GM19467 (cell line): ENCODE measurements around the gene KLHL14.
A peak's percentile ranks its signal among the peaks of the same experiment; 100 is the strongest.
"Not testable (repeated sequence)": the region's sequence is repeated elsewhere in the genome, so short reads cannot be mapped to it uniquely, and the experiment has no call there.

Experiments
- ATAC-seq: cut with Tn5 transposase; IDR thresholded peaks from one replicate; pipeline ENCODE4 v1.9.1; 2021; ENCODE audit warnings: mild to moderate bottlenecking, moderate library complexity; ENCODE audit not compliant: unreplicated experiment

The KLHL14 gene, protein sequence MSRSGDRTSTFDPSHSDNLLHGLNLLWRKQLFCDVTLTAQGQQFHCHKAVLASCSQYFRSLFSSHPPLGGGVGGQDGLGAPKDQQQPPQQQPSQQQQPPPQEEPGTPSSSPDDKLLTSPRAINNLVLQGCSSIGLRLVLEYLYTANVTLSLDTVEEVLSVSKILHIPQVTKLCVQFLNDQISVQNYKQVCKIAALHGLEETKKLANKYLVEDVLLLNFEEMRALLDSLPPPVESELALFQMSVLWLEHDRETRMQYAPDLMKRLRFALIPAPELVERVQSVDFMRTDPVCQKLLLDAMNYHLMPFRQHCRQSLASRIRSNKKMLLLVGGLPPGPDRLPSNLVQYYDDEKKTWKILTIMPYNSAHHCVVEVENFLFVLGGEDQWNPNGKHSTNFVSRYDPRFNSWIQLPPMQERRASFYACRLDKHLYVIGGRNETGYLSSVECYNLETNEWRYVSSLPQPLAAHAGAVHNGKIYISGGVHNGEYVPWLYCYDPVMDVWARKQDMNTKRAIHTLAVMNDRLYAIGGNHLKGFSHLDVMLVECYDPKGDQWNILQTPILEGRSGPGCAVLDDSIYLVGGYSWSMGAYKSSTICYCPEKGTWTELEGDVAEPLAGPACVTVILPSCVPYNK

DNA sequence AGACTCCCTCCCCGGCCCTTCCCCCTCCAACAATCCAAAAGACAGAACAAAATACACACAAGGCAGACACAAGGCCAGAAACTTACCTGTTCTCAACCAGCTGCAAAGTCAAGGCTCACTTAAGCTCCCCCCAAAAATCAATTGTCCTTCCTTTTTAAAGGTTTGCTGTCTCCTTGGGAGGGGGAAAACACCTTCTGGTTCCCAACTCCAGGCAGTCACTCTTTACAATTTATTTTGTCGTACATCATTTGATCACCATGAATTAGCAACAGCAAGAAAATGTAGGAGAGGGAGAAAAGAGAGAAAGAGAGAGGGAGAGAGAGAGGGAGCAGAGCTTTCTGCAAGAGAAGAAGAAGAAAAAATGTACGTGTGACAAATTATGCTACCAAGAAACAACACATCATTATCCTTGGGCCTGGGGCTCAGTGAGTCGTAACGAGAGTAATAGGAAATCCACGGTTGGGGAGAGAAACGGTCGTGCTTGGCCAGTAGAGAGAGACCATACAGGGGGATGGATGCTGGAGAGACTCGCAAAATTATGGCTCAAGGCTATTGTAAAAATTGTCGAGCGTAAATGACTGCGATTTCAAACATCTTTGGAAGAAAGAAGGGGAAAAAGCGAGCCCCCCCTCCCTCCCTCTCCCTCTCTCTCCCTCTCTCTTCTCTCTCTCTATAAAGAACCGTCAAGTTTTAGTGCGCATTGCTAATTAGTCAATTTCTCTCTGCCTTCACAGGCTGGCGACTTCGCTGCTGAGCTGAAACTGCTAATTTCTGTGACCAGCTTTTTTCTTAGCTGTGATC is at the start of gene KLHL14:
TSS of gene KLHL14 (minus strand) at position 443 of the 801 bp plus-strand sequence. CDS start 2,432 bp downstream, outside the sequence.
- no peak for ATAC-seq

DNA sequence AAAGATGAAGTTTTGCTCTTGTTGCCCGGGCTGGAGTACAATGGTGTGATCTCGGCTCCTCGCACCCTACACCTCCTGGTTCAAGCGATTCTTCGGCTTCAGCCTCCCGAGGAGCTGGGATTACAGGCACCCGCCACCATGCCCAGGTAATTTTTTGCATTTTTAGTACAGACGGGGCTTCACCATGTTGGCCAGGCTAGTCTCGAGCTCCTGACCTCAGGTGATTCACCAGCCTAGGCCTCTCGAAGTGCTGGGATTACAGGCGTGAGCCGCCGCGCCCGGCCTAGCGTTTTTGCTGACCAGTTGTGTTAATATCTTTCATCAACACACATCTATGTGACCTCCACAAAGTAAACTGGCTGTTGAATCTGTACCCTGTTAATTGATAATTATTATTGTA is 49.4 kb upstream of the KLHL14 start:
- ATAC-seq: no peak

DNA sequence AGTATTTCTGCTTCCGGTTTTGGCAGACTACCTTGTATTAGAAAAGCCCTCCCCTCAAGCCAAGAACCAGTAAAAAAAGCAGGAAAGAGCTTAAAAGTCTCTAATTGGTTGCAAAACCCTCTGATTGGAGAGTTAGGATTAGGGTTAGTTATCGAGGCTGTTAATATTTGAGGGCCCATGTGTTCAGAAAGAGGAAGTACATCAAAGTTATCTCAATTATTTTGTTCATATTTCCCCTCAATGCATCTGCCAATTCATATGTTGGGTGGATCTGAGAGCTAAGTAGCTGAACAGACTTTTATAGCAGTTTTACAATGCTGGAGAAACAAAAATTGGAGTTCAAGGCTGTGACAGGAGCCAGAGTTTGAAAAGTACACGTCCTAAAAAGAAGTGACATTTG is 43.1 kb upstream of the KLHL14 start:
- no peak for ATAC-seq

DNA sequence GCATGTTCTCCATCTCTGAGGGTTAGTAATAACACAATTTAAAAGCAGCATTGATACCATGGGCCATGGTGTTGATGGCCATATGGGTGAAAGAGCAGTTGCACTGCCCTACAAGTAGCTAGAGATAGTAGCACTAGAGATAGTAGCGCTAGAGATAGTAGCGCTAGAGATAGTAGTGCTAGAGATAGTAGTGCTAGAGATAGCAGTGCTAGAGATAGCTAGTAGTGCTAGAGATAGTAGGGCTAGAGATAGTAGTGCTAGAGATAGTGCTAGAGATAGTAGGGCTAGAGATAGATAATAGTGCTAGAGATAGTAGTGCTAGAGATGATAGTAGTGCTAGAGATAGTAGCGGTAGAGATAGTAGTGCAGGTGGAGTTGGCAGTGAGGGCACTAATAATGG is 39.5 kb upstream of the KLHL14 start:
- no peak for ATAC-seq

DNA sequence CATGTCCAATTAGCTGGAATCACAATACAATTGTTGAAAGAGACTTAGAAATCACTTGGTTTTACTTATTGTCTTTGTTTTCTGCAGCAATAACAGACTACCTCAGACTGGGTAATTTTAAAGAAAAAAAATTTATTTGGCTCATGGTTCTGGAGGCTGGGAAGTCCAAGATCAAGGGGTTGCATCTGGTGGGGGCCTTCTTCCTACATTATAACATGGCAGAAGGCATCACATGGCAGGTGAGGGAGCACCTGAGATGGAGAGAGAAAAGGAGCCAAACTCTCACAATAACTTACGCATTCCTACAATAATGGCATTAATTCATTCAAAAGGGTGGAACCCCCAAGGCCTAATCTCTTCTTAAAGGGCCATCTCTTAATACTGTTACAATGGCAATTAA is 37.5 kb upstream of the KLHL14 start:
- no peak for ATAC-seq

DNA sequence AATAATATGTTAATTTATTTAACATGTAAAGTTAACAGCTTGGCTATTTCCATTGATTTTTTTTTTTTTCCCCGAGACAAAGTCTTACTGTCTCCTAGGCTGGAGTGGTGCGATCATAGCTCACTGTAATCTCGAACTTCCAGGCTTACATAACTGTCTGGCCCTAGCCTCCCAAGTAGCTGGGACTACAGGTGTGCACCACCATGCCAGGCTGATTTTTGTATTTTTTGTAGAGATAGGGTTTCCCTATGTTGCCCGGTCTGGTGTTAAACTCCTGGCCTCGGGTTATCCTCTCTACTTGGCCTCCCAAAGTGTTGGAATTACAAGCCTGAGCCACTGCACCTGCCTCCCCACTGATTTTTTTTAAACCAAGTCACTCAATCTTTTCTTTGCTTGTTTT is 32.5 kb upstream of the KLHL14 start:
- no peak for ATAC-seq

DNA sequence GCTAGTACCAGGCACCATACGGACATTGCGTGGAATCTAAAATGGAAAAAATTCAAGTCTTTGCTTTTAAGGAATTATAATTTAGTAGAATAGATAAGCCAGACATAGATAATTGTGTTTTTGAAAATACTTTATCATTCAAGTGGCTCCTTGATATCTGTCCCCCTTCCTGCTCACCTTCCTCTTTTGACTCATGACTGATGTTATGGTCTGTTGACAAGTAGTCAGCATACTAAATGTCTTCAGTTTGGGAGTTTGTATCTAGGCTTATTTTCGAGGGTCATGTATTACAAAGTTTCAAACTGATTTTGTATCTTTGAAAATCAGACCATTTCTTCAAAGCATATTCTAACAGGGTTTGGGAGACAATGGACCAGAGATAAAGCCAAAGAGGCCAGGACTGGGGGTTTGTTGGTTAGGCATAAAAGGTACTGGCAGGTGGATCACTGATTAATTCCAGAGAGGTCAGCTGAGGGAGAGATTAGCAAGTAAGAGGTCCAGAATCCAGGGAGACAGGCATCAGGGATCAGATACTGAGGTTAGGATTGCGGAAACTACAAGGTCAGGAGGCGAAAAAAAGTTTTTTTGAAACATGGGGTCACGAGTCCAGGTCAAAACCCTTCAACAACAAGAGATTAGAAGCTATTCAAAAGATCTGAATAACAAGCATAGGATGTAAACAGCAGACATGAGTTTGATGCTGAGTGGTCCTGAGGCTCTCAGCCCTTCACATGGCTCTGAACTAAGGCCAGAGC is 31.5 kb upstream of the KLHL14 start:
- ATAC-seq: no peak

DNA sequence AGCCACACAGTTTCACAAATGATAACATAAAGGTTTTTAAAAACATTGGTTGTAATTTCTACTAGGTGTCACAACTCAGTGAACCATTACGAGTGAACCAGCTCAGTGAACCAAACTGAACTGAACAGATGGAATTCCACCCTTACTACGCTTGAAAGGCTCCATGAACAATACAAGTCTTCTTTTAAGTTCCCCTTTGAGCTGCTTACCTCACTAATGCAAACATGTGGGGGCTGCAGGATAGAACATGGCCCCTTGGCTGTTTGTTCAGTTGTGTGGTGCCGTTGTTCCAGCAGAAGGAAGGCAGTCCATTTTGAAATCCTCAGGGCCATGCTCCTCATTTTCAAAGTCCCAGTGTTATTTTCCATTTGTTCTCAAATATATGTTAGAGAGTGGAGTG is 30.7 kb upstream of the KLHL14 start:
- peak; percentile 87 for ATAC-seq

DNA sequence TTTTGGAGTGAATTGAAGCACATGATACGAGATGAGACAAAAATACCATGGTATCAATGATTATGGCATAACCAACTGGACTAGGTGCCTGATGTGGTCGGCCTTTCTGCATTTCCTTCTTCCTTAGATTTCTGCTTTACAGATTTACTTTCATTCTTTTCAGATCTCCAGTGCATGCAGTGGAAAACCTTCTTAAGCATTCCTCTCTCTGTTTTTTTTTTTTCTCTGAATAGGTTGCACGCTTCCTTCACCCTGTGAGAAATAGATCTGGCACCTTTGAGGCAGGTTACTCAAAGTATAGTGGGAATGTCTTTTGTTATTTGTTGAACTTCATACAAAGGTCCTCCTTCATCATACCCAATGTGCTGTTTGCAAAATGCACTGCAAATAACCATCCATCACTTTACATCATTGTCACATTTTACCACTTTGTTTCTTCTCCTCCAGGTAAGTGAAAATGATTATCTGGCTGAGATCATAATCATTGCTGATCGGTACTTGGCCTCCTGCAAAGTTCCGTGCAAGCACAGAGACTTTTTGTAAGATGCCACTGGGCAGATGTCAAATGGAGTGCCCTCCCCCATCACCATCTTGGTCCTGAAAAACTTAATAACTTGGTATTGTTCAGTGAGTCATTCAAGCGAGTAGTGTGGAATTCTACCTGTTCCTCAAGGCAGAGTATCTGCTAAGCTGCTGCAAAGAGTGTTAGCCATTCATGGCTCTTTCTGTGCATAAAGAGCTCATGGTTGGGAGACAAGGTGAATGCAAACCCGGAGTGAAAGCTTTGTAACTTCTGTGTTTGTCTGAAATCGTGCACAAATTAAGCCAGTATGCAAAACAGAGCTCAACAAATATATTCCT is 30.0 kb upstream of the KLHL14 start:
- peak; percentile 59 for ATAC-seq

DNA sequence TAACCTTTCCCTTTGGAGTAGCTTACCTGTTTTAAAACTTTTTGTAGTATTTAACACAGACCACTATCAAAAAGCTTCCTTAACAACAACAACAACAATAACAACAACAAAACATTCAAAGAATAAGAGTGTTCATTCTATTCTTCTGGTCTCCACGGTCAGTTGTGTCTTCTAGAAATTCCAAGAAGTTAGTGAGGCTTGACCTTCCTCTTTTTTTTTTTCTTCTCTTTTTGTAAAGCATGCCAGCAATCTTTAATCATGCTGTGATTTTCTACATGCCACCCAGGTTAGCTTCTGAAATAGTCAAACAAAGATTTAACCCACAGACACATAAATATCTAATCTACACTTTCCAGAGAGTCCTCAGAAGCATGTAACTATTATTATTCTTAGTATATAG is 28.4 kb upstream of the KLHL14 start:
- no peak for ATAC-seq

DNA sequence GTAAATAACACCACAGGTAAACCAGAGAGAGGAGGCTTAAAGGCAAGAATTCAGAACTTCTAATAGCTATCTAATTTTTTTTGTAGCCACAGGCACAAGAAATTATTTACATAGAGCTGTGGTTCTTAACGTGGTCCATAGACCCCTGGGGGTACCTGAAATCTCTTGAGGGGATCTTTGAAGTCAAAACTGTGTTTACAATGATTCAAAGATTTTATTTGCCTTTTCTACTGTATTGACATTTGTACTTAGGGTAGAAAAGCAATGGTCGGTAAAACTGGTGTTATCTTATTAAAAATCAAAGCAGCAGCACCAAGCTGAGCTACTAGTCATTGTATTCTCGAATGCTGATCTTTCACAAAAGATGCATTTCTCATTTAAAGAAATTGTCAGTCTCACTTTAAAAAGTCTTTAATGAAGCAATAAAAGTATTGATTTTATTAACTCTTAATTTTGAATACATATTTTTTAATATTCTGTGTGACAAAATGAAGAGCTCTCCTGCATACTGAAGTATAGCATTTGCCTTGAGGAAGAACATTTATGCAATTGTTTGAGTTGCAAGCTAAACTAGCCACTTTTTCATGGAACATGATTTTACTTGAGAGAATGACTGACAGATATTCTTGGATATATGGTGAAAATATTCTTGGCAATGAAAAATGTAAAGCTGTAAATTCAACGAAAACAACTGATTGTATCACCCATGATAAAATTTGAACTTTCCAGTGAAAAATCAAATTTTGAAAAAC is 25.6 kb upstream of the KLHL14 start:
- ATAC-seq: no peak

DNA sequence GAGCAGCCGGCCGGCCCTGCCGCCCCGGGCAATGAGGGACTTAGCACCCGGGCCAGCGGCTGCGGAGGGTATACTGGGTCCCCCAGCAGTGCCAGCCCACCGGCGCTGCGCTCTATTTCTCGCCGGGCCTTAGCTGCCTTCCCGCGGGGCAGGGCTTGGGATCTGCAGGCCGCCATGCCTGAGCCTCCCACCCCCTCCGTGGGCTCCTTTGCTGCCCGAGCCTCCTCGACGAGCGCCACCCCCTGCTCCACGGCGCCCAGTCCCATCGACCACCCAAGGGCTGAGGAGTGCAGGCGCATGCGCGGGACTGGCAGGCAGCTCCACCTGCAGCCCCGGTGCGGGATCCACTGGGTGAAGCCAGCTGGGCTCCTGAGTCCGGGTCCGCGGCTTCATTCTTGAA is 21.8 kb upstream of the KLHL14 start:
- not testable (repeated sequence) for ATAC-seq

DNA sequence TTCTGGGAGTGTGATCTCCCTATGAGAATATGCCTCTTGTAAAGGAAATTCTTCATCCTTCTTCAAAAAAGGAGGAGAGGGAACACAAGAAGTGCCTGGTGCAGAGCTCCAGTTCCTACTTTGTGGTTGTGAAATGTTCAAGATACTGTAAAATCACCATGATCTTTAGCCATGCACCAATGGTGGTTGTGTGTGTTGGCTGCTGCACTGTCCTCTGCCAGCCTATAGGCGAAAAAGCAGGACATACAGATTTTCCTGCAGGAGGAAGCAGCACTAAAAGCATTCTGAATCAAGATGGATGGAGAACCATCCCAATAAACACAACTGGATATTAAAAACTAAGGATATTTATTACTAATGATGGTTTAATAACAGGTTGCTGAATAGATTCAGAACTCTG is 6.2 kb upstream of the KLHL14 start:
- no peak for ATAC-seq

DNA sequence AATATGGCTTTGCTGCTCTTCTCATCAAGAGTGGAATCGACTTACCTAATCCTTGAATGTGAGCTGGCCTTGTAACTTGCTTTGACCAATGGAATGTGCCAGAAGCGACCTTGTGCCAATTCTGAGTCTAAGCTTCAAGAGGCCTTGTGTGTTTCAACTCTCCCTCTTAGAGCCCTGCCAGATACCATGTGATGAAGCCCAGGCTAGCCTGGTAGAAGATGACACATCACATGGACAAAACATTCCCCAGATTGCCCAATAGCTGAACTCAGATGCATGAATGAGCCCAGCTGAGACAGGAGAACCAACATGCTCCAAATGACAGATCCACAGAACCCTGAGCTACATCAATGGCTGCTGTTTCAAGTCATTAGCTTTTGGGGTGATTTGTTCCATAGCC is 4.2 kb upstream of the KLHL14 start:
- ATAC-seq: no peak

DNA sequence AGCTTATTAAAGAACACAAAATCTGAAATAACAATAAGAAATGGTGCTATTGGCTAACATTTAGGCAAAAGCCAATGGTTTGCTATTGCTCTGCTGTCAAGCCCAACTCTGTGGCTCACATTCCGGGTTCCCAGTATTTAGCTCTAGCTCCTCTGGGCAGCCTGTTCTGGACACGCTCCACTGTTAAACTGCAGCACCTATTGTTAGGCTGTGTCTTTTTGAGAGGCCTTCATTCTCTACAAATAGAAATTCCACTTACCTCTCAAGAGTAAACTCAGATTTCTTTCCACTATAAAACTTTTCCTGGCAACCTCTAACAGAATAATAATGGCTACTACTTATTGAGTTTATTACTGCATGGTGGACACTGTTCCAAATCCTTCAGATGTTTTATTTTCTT is 3.7 kb upstream of the KLHL14 start:
- ATAC-seq: no peak

DNA sequence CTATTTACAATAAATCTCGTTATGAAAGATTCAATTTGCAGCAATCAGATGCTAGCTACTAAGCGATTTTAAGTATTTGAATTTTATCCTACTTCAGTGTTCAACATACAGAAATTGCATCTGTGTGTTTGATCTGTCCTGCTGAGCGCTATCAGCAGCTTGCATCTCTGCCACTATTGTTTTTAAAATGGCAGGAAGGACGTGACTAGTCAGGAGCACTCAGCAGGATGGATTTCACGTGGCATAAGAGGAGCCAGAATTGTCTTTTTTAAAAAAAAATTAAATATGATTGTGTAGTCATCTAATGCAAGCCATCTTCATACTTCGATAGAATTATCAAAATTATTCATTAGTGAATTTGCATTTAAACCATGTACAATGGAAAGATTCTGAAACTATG is 2.8 kb upstream of the KLHL14 start:
- no peak for ATAC-seq

DNA sequence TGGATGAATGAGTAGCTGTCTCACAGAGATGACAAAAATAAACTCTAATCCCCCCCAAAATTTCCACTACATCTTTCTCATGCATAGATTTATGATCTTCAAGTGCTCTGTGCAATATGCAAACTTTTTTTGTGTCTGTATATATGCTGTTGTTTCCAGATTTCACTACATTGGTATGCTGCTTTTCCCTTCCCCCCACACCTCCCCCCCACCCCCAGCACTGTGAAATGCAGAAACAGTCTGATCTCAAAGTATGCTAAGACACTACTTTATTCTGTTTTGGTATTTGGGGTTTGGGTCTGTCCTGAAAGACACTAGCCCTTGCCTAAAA is 524 bp upstream of the KLHL14 start:
- ATAC-seq: no peak

DNA sequence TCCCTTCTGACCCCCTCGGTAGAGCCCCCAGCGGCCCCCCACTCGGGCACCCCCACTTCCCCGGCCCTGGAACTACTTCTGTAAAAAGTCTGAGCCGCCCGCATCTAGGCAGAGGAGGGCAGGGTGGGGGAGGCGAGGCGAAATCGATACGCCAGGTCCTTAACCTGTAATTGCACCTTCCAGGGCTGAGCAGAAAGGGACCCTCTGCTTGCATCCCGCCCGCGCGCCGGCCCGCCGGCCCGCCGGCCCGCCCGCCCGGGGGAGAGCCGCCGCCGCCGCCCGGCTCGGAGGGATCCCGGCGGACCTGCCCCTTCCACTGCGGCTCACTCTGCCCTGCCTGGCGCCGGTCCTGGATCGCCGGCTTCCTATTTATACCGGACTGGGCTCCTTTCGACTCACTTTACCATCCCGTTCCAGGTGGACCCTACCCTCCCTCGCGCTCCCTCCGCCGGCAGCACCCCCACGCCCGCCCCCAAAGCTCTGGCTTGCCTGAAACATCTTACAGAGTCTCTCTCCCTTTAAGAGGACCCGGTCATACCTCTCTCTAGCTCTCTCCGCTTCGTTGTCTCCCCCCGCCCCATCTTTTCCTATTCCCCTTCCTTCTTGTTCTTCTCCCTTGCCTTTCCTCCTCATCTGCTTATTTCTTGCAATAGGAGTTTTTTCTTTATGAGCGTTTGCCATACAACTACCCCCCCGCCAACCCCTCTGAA is 797 bp downstream of the KLHL14 start:
- ATAC-seq: no peak

DNA sequence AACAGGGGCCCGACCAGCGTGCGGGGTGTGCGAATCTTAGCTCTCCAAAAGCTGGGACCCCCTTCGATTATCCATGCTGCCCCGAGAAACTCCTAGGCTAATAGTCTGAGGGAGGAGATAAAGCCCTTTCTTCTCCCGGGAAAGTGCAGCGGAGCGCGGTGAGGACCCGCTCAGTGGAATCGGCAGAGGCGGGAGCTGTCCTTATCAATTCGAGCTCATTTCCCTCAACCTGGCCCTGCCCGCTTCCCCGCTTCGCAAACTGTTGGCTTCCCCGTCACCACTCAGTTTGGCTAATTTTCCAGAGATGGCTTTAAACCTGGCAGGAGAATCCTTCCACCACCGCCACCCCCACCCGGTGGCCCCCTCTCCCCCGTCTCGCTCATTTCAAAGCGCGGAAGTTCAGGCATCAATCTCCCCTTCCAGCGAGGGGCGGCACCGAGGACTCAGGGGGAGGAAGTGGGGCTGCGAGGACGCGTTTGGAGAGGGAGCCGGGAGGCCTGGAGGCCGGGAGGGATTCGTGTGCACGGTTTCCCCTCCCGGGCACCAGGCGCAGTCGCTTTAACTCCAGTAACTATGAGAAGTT is 1.6 kb downstream of the KLHL14 start:
- no peak for ATAC-seq
